ENCODE data around the gene PLPP3. TPM values are rescaled to one million over a fixed set of nuclear protein-coding genes. Genes with fewer than 3 reads are reported as not detected.

Gene PLPP3
- total RNA-seq, 4 donors from 2014 or later: 138 to 244 (median 181) TPM

GRCh38 chr1:56489695-56490094, 89.7 kb downstream of the PLPP3 start:
- no peak overlapping the region for H3K4me3 ChIP-seq
- no peak for TF ChIP-seq POLR2A (IDR thresholded peaks at IDR 0.05; ENCODE audit: low read depth)
- no peak for TF ChIP-seq CTCF (IDR thresholded peaks at IDR 0.05)
- TF ChIP-seq EP300 (IDR thresholded peaks at IDR 0.05): no peak
- no peak for TF ChIP-seq POLR2AphosphoS5 (IDR thresholded peaks at IDR 0.05)
- WGBS: 84% methylated on average over 8 of the region's 8 CpGs
- H3K9me3 ChIP-seq: no peaks in the 10 kb centered on the region
- H3K27me3 ChIP-seq: no peaks in the 10 kb centered on the region
- peaks cover 15 to 28% (median 25%) of the 10 kb centered on the region in 4 donors for H3K4me1 ChIP-seq
- H3K27ac ChIP-seq (replicated peaks in 1 of 4): no peak overlapping the region
- H3K36me3 ChIP-seq: peaks cover 4 to 24% (median 11%) of the 10 kb centered on the region in 4 donors
- DNase-seq (ENCODE audit: extremely low spot score): no peak
- intact Hi-C loops (cut with DNase I): no loop called here

- Histone ChIP-seq H3K4me1 (no peaks in the 10 kb centered on the region), H3K4me3 (no peak overlapping the region), H3K36me3 (peaks cover 0 to 4% (median 0%) of the 10 kb centered on the region in 4 donors), H3K9me3 (no peaks in the 10 kb centered on the region), H3K27ac (replicated peaks in 1 of 4) (no peak overlapping the region), H3K27me3 (no peaks in the 10 kb centered on the region)
- intact Hi-C loops (cut with DNase I): no loop called here
- no peak for DNase-seq (ENCODE audit: extremely low spot score)
- TF ChIP-seq CTCF (IDR thresholded peaks at IDR 0.05): no peak
- TF ChIP-seq POLR2A (IDR thresholded peaks at IDR 0.05; ENCODE audit: low read depth): no peak
- no peak for TF ChIP-seq EP300 (IDR thresholded peaks at IDR 0.05)
- no peak for TF ChIP-seq POLR2AphosphoS5 (IDR thresholded peaks at IDR 0.05)
Observed at GRCh38 chr1:56484695-56485094, 94.7 kb downstream of the PLPP3 start.

GRCh38 chr1:56483104-56483503, 96.3 kb downstream of the PLPP3 start:
- Histone ChIP-seq H3K4me1 (peaks cover 0 to 8% (median 6%) of the 10 kb centered on the region in 4 donors), H3K27ac (replicated peaks in 1 of 4) (no peak overlapping the region), H3K9me3 (no peaks in the 10 kb centered on the region), H3K36me3 (peaks cover 0 to 4% (median 0%) of the 10 kb centered on the region in 4 donors), H3K4me3 (no peak overlapping the region), H3K27me3 (no peaks in the 10 kb centered on the region)
- TF ChIP-seq POLR2AphosphoS5 (IDR thresholded peaks at IDR 0.05): no peak
- no peak for TF ChIP-seq POLR2A (IDR thresholded peaks at IDR 0.05; ENCODE audit: low read depth)
- TF ChIP-seq EP300 (IDR thresholded peaks at IDR 0.05): no peak
- TF ChIP-seq CTCF (IDR thresholded peaks at IDR 0.05): no peak
- 100% methylated on average over 1 of the region's 1 CpG for WGBS
- no peak for DNase-seq (ENCODE audit: extremely low spot score)
- intact Hi-C loops (cut with DNase I): no loop called here

GRCh38 chr1:56482486-56482885, 96.9 kb downstream of the PLPP3 start:
- Histone ChIP-seq H3K27me3 (no peaks in the 10 kb centered on the region), H3K36me3 (peaks cover 0 to 4% (median 0%) of the 10 kb centered on the region in 4 donors), H3K9me3 (no peaks in the 10 kb centered on the region), H3K4me3 (no peak overlapping the region), H3K4me1 (peaks cover 0 to 14% (median 12%) of the 10 kb centered on the region in 4 donors), H3K27ac (replicated peaks in 1 of 4) (no peak overlapping the region)
- no peak for DNase-seq (ENCODE audit: extremely low spot score)
- 90% methylated on average over 1 of the region's 1 CpG for WGBS
- TF ChIP-seq POLR2A (IDR thresholded peaks at IDR 0.05; ENCODE audit: low read depth) (no peak), CTCF (IDR thresholded peaks at IDR 0.05) (no peak), EP300 (IDR thresholded peaks at IDR 0.05) (no peak), POLR2AphosphoS5 (IDR thresholded peaks at IDR 0.05) (no peak)
- intact Hi-C loops (cut with DNase I): no loop called here

GRCh38 chr1:56481140-56481694, 98.1 kb downstream of the PLPP3 start:
- no peaks in the 10 kb centered on the region for H3K27me3 ChIP-seq
- no peak overlapping the region for H3K27ac ChIP-seq (replicated peaks in 1 of 4)
- peaks cover 5 to 23% (median 21%) of the 10 kb centered on the region in 4 donors for H3K4me1 ChIP-seq
- no peak for DNase-seq (ENCODE audit: extremely low spot score)
- intact Hi-C loops (cut with DNase I): no loop called here
- no peaks in the 10 kb centered on the region for H3K9me3 ChIP-seq
- TF ChIP-seq POLR2AphosphoS5 (IDR thresholded peaks at IDR 0.05) (no peak), CTCF (IDR thresholded peaks at IDR 0.05) (no peak), EP300 (IDR thresholded peaks at IDR 0.05) (no peak), POLR2A (IDR thresholded peaks at IDR 0.05; ENCODE audit: low read depth) (no peak)
- H3K4me3 ChIP-seq: no peak overlapping the region
- peaks cover 0 to 4% (median 0%) of the 10 kb centered on the region in 4 donors for H3K36me3 ChIP-seq
